SK-N-SH (cell line): ENCODE results near the gene ANGPTL8.

ENCODE experiments used
- CTCF ChIP-seq: fragments of 200-600 bp; sonication (generic); IDR thresholded peaks from 2 replicates; pipeline ENCODE4 v1.6.1; 2017; ENCODE audit warnings: antibody characterized with exemption, mild to moderate bottlenecking, moderate library complexity
- ELF1 ChIP-seq: IDR thresholded peaks from 2 replicates; pipeline ENCODE4 v1.4.0; 2012
- EP300 ChIP-seq, 2 experiments: IDR thresholded peaks; 2 replicates each; pipeline versions ENCODE4 v1.4.0 to v1.6.1; 2012; ENCODE audit warnings: borderline replicate concordance in 1 of 2, low read depth in 1 of 2, low read length in 1 of 2
- EZH2phosphoT487 ChIP-seq: fragments of 200-600 bp; sonication (generic); IDR thresholded peaks from 2 replicates; pipeline ENCODE4 v1.6.1; 2017; ENCODE audit warnings: low read depth, mixed run types, mild to moderate bottlenecking, antibody characterized with exemption, moderate library complexity, borderline replicate concordance
- GATA2 ChIP-seq: sonication (generic); formaldehyde crosslinking; IDR thresholded peaks from 2 replicates; pipeline ENCODE4 v1.5.0; 2020; ENCODE audit warnings: mild to moderate bottlenecking, missing genetic modification reagents
- JUND ChIP-seq: IDR thresholded peaks from 2 replicates; pipeline ENCODE4 v1.4.0; 2012
- MAX ChIP-seq: IDR thresholded peaks from 2 replicates; pipeline ENCODE4 v1.4.0; 2012; ENCODE audit warnings: low read depth
- POLR2AphosphoS5 ChIP-seq: IDR thresholded peaks from 2 replicates; pipeline ENCODE4 v1.6.1; 2012; ENCODE audit warnings: low read depth, low read length
- RCOR1 ChIP-seq: fragments of 150-350 bp; IDR thresholded peaks from 2 replicates; pipeline ENCODE4 v1.6.1; 2017; ENCODE audit warnings: antibody characterized with exemption, low read length
- SMC3 ChIP-seq: IDR thresholded peaks from 2 replicates; pipeline ENCODE4 v1.6.1; 2012; ENCODE audit warnings: low read depth, low read length, improper control_type of control experiment
- USF2 ChIP-seq: fragments of 150-350 bp; IDR thresholded peaks from 2 replicates; pipeline ENCODE4 v1.6.1; 2017; ENCODE audit warnings: antibody characterized with exemption, low read length, low read depth, borderline replicate concordance
- YY1 ChIP-seq: IDR thresholded peaks from 2 replicates; pipeline ENCODE4 v1.4.0; 2012; ENCODE audit warnings: low read depth, mild to moderate bottlenecking
- ZBTB33 ChIP-seq: IDR thresholded peaks from 2 replicates; pipeline ENCODE4 v1.4.0; 2012; ENCODE audit warnings: low read depth, borderline replicate concordance

- TF ChIP-seq MAX (no peak), JUND (no peak), CTCF (no peak), ZBTB33 (no peak), EP300 (IDR thresholded peaks at IDR 0.05; ENCODE audit: borderline replicate concordance in 1 of 2, low read depth in 1 of 2, low read length in 1 of 2) (no peak), POLR2AphosphoS5 (no peak), RCOR1 (no peak), USF2 (no peak), EZH2phosphoT487 (no peak), ELF1 (no peak), SMC3 (no peak), GATA2 (no peak), YY1 (no peak)
Observed at GRCh38 chr19:11205939-11206570, 33.4 kb upstream of the ANGPTL8 start.
